T-helper 2 cell (primary cell): ENCODE results near the gene PDE6A.
A peak's percentile ranks its signal among the peaks of the same experiment; 100 is the strongest.

ENCODE experiments used
- DNase-seq, 5 experiments: peaks; one replicate each; pipeline versions ENCODE4 v3.0.0 to v3.0.0-alpha.2; 2012 to 2022
- total RNA-seq, 2 donors: gene quantifications; one replicate each; lab custom pipeline; 2026; lab: John Stamatoyannopoulos, UW

The PDE6A gene
- total RNA-seq, result 0 reads per million in 2 donors

DNA sequence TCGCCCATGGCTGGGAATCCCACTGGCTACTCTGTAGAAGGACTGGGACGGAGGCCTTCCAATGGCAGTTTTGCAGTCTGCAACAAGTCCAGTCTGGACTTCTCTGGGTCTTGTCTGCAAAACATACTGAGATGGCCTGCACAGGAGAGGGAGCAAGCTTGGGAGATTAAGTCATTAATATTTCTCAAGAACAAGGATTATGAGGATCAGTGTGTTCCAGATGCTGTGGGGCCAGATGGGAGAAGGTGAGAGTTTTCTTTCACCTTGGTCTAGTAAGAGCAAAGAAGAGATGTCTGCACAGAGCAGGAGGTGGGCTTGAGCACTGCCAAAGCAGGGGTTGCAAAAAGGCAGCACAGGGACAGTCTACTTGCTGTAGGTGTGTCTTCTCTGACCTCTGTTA lies at the start of gene PDE6A:
TSS of gene PDE6A (minus strand) at position 128 of the 400 bp plus-strand sequence. CDS start at position 8, 120 bp downstream.
- DNase-seq, result no peak

GRCh38 chr5:149993471-149993870 lies 48.9 kb upstream of the PDE6A start:
- no peak for DNase-seq

GRCh38 chr5:149990518-149991376 lies 46.2 kb upstream of the PDE6A start:
- peak in 4 of 5 experiments; percentile 37 to 70 (median 50) for DNase-seq

DNA sequence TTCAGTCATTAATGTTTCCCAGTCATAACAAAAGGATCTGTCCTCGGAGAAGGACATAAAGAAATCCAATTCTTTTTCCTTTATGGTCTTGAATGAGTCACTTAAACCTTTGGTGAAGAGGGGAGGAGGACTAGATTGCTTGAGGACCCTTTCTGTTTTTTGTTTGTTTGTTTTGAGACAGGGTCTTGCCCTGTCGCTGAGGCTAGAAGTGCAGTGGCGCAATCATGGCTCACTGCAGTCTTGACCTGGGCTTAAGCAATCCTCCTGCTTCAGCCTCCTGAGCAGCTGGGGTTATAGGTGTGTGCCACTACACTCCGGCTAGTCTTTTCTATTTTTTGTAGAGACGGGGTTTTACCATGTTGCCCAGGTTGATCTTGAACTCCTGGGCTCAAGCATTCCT lies 43.5 kb upstream of the PDE6A start:
- DNase-seq, result no peak

DNA sequence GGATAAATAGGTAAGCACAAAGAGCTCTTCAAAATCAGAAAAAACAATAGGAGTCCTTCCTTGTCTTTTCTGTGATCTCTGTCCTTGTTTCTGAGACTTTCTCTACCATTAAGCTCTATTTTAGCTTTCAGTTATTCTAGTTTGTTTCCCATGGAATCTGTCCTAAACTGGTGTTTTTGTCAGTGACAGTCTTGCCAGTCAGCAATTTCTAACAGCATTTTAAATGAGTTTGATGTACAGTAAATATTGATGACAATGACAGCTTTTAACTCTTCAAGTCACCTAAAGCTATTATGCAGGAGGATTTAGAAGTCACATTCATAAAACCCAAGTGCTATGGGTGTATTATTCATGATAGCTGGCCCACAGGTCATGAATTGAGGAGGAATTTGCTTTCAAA lies 37.9 kb upstream of the PDE6A start:
- no peak for DNase-seq

- DNase-seq, result no peak
Measured at GRCh38 chr5:149981206-149981605, 36.6 kb upstream of the PDE6A start.

DNA sequence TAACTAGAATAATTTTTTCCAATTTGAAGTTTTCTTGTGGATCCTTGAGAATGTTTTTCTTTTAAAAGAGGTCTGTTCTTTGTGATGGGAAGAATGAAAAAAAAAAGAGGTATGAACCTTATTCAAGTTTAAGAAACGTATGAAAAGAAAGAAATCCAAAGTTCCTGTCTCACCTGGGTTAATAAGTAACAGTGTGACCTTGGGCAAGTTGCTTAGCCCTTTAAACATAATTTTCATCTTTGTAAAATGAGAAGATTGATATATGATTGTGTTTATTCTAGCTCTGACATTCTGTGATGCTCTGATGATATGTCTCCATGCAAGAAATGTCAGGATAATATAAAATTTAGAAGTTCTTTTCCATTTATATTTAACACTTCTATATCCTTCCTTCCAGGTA lies 35.3 kb upstream of the PDE6A start:
- no peak for DNase-seq

DNA sequence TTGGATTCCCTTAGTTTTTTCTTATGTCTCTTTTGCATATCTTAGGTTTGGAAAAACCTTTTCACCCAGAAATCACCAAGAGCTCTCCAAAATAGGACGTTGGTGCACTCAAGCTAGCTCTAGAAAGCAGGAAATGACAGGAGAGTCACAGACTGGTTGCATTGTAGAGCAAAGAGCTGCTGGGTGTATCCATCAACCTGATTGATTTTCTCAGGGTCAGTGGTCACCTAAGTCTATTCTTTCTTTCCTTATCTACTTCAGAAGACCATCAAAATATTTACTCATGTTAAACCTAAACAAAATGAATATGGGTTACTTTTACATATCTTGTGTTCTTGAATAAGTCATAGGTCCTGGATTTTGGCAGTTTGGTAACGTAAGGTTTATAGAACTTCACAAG lies 30.8 kb upstream of the PDE6A start:
- no peak for DNase-seq

DNA sequence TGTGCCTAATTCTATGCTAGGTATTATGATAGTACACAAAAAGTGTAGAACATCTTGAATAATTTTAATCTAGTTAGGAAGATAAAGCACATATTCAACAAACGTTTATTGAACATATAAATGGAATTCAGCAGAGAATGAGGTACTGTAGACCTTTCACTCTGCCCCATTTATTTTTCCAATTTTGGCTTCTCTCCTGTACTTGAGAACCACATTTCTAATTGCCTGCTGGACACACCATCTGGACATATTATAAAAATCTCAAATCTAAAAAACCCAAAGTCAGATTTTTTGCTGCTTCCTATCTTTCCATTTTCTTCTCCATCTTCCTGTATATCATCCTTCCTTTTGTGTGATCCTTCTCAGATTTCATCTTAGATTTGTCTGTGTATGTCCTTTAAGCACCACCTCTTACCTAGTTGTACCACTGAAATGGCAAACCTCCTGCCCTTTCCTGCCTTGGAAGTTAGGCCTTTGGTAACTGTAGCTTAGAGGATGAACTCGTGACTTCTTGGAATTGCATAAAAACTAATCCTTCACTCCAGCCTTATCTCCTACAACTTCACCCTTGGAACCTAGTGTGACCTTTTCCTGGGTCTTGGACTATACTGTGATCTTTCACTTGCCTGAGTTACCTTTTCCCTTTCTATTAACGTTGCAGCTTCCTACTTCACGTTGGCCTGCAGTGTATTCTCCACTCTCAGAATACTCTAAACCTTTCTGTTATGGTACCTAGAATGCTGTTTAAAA lies 24.8 kb upstream of the PDE6A start:
- no peak for DNase-seq

GRCh38 chr5:149966946-149967345 lies 22.4 kb upstream of the PDE6A start:
- DNase-seq, result no peak

- DNase-seq, result no peak
Measured at GRCh38 chr5:149963729-149964128, 19.1 kb upstream of the PDE6A start.

- DNase-seq, result no peak
Measured at GRCh38 chr5:149962601-149963300, 18.2 kb upstream of the PDE6A start.

GRCh38 chr5:149961957-149962409 lies 17.4 kb upstream of the PDE6A start:
- peak in 1 of 5 experiments; percentile 14 for DNase-seq

DNA sequence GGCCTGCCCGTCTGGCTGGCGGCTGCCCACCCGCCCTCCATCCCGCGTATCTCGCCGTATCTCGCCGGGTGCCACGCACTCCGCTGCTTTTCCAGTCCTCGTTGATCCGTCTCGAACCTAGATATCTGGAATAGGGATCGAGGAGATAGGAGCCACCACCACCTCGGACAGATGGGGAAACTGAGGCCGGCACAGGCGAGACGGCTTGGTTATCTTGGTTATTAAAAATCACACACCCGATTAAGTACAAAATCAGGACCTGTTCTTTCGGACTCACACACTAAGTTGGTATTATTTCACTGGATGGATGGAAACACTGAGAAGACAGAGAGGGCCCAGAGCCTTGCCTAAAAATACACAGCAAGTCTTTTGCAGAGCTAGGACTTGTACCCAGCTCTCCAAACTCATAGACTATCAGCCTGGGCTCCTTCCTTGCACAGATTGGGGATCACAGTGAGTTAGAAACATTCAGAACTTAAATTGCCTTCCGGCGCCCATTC lies 16.6 kb upstream of the PDE6A start:
- peak in 1 of 5 experiments; percentile 1 for DNase-seq

DNA sequence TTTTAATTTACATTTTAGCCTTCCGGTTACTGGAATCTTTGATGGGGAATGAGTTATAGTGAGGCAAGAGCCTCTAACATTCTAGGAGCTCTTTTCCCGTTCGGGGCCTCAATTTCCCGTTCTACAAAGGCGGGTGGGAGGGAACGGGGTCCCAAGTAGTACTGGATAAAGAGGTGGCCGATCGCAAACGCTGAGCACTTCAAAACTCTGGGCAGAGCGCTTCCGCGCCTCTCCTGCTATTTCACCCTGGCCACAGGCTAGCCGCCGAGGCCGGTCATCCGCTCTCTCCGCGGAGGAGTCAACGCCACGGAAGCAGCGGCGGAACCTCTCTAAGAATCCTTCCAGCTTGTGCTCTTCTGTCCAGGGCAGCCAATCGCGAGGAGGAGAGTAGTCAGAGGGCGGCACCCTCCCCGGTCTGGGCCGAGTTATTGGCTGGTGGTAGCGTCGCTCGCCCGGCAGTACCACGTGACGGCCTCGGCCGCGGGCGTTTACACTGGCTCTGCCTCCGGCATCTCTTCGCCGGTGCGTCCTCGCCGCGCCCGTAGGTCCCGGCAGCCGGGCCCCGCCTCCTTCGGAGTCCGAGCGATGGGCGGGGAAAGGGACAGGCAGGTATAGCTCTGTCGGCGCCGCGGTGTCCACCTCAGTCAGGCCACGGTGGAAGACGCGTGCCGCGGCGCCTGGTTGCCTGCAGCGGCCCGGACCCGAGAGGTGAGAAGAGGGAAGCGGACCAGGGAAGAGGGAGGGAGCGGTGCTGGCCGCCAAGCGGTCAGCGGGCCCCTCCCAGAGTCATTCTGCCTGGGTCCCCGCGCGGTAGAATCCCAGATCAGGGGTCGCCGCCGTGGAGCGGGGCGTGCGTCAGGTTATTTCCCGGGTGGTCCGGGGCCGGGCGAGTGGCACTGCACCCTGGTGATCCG lies 15.9 kb upstream of the PDE6A start, which contains the start of gene SLC26A2:
TSS of gene SLC26A2 (plus strand) at position 487 of the 914 bp plus-strand sequence. CDS start 16,895 bp downstream, outside the sequence.
- peak; percentile 82 to 97 (median 90) for DNase-seq

DNA sequence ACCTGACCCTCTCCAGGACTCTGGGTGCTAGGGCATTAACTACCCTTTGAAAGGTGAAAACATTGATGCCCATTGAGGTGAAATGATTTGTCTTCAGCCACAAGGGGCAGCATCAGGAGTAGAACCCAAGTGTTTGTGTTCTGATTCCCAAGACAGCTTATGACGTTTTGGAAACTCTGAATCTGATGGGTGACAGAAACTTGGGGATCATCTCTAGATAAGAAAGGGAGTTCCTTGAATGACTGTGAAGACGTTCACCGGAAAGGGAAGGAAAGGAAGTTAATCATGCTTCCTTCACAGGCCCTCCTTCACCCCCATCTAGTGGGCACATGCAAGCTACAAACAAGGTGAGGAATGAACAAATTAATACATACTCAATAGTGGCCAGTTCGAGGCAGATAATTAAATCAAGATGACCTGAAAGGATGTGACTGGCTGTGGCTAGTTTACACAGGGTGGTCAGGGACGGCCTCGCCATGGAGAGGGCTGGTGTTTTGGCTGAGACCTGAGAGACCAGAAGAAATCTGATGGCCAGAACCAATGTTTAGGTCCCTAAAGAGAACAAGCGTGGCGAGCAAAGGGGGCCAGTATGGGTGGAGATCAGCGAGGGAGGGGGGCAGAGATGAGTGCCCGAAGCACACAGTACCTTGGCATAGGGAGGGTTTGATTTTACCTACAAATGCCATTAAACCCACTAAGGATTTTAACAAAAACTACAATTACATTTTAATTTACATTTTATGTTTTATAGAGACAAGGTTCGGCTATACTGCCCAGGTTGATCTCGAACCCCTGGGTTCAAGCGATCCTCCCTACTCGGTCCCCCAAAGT lies 15.0 kb upstream of the PDE6A start:
- peak in 4 of 5 experiments; percentile 18 to 80 (median 28) for DNase-seq

GRCh38 chr5:149957855-149958254 lies 13.3 kb upstream of the PDE6A start:
- no peak for DNase-seq

GRCh38 chr5:149956685-149957084 lies 12.1 kb upstream of the PDE6A start:
- no peak for DNase-seq

DNA sequence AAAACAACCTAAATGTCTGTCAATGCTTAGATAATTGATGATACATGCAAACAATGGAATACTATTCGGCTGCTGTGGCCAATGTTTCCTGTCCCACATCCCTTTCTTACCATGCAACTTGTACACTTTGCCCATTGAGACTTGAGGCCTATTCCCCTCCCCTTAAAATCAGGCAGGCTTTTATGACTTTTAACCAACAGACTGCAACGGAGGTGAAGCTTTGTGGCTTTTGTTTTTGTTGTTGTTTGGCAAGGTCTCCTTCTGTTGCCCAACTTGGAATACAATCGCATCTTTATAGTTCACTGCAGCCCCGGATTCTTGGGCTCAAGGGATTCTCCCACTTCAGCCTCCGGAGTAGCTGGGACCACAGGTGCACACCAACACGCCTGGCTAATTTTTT lies 10.2 kb upstream of the PDE6A start:
- DNase-seq, result no peak

- DNase-seq, result no peak
Measured at GRCh38 chr5:149953436-149954121, 9.0 kb upstream of the PDE6A start.
